HG02588 (cell line): ENCODE data around the gene ATP4A.

Experiments used
- ATAC-seq: cut with Tn5 transposase; IDR thresholded peaks from one replicate; pipeline ENCODE4 v1.9.1; 2021; ENCODE audit warnings: mild to moderate bottlenecking, moderate library complexity; ENCODE audit not compliant: unreplicated experiment

ATP4A gene

DNA sequence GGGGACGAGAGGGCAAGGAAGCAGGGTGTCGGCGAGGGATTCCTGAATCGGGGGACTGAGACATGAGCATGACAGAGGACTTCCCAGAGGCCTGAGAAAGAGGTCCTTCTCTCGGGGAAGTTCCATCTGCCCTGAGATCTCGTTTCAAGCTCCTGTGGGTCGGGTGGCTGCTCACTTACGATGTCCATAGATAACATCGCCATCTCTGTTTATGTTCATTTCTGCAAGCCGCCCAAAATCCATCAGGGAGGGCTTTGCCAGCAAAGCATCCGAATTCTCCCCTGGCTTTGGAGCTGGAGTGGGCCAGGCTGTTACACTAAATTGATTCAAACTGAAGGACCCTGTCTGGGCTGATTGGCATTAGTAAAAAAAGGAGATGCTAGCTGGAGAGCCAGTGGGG, 55.9 kb downstream of the ATP4A start:
- ATAC-seq = no peak

DNA sequence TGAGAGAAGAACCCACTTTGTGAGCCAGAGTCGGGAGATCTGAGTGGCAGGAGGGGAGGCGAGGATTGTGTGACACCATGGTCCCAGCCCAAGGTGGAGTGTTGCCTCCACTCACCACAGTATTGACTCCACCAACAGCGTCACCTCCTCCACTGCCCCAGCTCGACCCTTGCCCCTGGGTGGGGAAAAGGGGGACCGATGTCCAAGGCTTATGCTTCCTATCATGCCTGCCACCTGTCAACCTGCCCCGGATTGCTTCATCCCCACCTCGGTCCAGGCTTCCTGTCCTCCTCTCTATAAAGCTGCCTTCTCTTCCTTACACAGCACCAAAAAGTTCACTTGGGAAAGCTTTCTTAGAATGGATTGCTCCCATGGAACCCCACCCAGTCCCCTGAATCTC, 57.4 kb downstream of the ATP4A start:
- no peak for ATAC-seq

DNA sequence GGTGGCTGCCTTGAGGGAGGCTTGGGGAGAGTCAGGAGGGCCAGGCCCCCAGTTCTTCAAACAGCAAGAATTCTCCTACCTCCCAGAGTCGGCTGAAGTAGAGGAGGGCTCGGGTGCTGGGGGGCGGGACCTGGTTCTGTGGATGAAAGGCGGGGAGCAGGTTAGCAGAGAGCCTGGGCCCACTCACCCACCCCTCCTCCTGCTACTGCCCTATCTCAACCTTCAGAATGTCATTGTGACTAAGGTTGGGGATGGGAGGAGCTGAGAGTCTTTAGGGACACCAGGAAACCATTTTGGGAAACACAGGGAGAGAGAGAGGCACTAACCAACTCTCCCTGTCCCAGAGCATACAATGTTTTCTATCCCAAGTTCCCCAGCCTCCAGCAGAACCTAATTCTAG, 60.7 kb downstream of the ATP4A start:
- no peak for ATAC-seq

DNA sequence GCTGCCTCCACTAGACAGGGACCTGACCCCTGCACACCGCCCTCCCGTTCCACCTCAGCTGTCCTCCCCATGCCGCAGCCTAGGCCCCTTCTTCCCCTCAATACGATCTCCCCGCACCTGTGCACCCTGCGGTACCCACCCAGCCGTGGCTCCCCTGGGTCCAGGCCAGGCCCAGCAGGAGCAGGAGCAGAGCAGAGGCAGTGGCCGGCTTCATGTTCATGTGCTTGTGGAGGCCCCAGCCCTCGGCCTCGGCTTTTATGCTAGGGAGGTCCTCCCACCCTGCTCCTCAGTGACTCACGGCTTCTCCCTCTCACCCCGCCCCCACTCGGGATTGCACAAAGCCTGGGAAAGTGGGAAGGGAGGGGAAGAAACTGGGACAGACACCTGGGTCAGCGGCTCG, 61.8 kb downstream of the ATP4A start:
- no peak for ATAC-seq

DNA sequence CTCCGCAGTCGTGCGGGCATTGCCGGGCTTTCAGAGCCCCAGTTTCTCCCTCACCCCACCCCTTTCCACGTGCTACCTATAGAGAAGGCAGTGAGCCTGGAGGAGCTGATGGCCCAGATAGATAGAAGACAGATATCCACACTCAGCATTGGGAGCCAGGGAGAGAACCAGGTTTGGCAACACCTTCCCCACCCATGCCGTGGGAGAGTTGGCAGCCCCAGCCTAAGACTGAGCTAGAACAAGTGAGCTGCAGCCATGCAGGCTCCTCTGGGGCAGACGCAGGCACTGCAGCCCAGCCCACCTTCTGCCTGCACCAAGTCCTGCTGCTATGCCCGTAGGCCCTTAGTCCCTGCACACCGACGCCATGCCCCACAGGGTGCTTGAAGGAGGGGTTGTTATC, 62.8 kb downstream of the ATP4A start:
- no peak for ATAC-seq
